Peyer's patch (tissue), 4 donors: ENCODE measurements around the gene PRKCZ.
"Not testable (repeated sequence)": the region's sequence is repeated elsewhere in the genome, so short reads cannot be mapped to it uniquely, and the experiment has no call there.

Experiments used
- CTCF ChIP-seq, 6 experiments: fragments of 450-650 bp in 4 of 6; fragments of 200-600 bp in 2 of 6; sonication (generic) in 1 of 6; IDR thresholded peaks; one replicate each; pipeline ENCODE4 v1.5.1; 2017 to 2019; ENCODE audit warnings: antibody characterized with exemption in 6 of 6, mild to moderate bottlenecking in 3 of 6, moderate library complexity in 1 of 6
- POLR2A ChIP-seq, 2 donors: fragments of 450-650 bp; IDR thresholded peaks; one replicate each; pipeline ENCODE4 v1.5.1; 2017; ENCODE audit warnings: antibody characterized with exemption in 2 of 2, mild to moderate bottlenecking in 2 of 2, moderate library complexity in 2 of 2

- not testable (repeated sequence) for TF ChIP-seq CTCF, POLR2A (IDR thresholded peaks at IDR 0.05)
Observed at GRCh38 chr1:2121794-2122193, 71.6 kb downstream of the PRKCZ start.
